GM21737 (cell line): ENCODE data around the gene PRR5L.

Experiments
- ATAC-seq: cut with Tn5 transposase; IDR thresholded peaks from one replicate; pipeline ENCODE4 v1.9.1; 2021; ENCODE audit warnings: mild to moderate bottlenecking, moderate library complexity; ENCODE audit not compliant: unreplicated experiment

Gene PRR5L

GRCh38 chr11:36295926-36296325, at the start of gene PRR5L:
PRR5L (plus strand) TSS chr11:36296288; CDS start chr11:36401122, 104,834 bp downstream.
- no peak for ATAC-seq

GRCh38 chr11:36247493-36247892, 48.6 kb upstream of the PRR5L start:
- ATAC-seq = no peak

- no peak for ATAC-seq
Observed at GRCh38 chr11:36248436-36248835, 47.7 kb upstream of the PRR5L start.

GRCh38 chr11:36249246-36249645, 46.8 kb upstream of the PRR5L start:
- ATAC-seq = no peak

- ATAC-seq = no peak
Observed at GRCh38 chr11:36251823-36252222, 44.3 kb upstream of the PRR5L start.

GRCh38 chr11:36253238-36253637, 42.9 kb upstream of the PRR5L start:
- no peak for ATAC-seq

- no peak for ATAC-seq
Observed at GRCh38 chr11:36254713-36255112, 41.4 kb upstream of the PRR5L start.

- no peak for ATAC-seq
Observed at GRCh38 chr11:36257351-36257750, 38.7 kb upstream of the PRR5L start.

- ATAC-seq = no peak
Observed at GRCh38 chr11:36258730-36259360, 37.2 kb upstream of the PRR5L start.

- no peak for ATAC-seq
Observed at GRCh38 chr11:36261094-36261493, 35.0 kb upstream of the PRR5L start.

GRCh38 chr11:36264011-36264972, 31.8 kb upstream of the PRR5L start:
- no peak for ATAC-seq

- no peak for ATAC-seq
Observed at GRCh38 chr11:36264973-36265344, 31.1 kb upstream of the PRR5L start.

- no peak for ATAC-seq
Observed at GRCh38 chr11:36265793-36266628, 30.1 kb upstream of the PRR5L start.

GRCh38 chr11:36266767-36267166, 29.3 kb upstream of the PRR5L start:
- no peak for ATAC-seq

- ATAC-seq = no peak
Observed at GRCh38 chr11:36268337-36268985, 27.6 kb upstream of the PRR5L start.

GRCh38 chr11:36270701-36271100, 25.4 kb upstream of the PRR5L start:
- ATAC-seq = no peak

- ATAC-seq = no peak
Observed at GRCh38 chr11:36271794-36272407, 24.2 kb upstream of the PRR5L start.

GRCh38 chr11:36273110-36273509, 23.0 kb upstream of the PRR5L start:
- ATAC-seq = no peak

GRCh38 chr11:36274414-36274813, 21.7 kb upstream of the PRR5L start:
- no peak for ATAC-seq

- no peak for ATAC-seq
Observed at GRCh38 chr11:36278531-36279282, 17.4 kb upstream of the PRR5L start.
